Peyer's patch (tissue), 4 donors: ENCODE data around the gene HRNR.

Experiments used
- POLR2A ChIP-seq, 2 donors: fragments of 450-650 bp; IDR thresholded peaks; one replicate each; pipeline ENCODE4 v1.5.1; 2017; ENCODE audit warnings: antibody characterized with exemption in 2 of 2, mild to moderate bottlenecking in 2 of 2, moderate library complexity in 2 of 2
- TF ChIP-seq, protein P1 (sequence below), 6 experiments: fragments of 450-650 bp in 4 of 6; fragments of 200-600 bp in 2 of 6; sonication (generic) in 1 of 6; IDR thresholded peaks; one replicate each; pipeline ENCODE4 v1.5.1; 2017 to 2019; ENCODE audit warnings: antibody characterized with exemption in 6 of 6, mild to moderate bottlenecking in 3 of 6, moderate library complexity in 1 of 6

DNA sequence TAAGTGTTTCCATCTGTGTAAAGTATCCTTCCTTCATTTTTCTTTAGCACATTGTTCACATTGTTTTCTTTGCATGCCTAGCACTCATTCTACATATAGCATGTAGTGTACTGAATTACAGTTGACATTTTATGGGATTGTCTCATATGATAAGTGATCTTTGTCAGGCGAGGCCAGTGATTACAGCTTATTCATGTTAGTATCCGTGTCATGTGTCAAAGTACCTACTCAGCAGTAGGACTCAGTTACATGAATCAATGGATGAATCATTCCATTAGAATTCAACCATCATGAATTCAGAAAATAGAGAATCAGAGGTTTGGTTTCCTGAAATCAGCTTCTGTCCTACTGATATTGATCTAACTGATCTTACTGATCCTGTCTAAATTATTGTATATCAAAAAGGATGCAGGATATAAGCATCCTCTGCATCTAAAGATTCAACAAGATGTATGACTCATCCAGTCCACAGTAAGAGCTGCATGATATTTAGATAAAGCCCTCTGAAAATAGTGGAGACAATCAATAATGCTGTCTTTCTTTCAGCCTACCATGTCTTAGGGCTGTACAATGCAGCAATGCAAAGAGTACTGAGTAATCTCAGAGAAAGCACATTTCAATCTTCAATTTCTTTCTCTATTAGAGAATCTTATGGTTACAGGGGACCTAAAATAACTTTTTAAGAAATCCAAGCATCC, 20.7 kb upstream of the HRNR start:
- TF ChIP-seq, protein P1, sequence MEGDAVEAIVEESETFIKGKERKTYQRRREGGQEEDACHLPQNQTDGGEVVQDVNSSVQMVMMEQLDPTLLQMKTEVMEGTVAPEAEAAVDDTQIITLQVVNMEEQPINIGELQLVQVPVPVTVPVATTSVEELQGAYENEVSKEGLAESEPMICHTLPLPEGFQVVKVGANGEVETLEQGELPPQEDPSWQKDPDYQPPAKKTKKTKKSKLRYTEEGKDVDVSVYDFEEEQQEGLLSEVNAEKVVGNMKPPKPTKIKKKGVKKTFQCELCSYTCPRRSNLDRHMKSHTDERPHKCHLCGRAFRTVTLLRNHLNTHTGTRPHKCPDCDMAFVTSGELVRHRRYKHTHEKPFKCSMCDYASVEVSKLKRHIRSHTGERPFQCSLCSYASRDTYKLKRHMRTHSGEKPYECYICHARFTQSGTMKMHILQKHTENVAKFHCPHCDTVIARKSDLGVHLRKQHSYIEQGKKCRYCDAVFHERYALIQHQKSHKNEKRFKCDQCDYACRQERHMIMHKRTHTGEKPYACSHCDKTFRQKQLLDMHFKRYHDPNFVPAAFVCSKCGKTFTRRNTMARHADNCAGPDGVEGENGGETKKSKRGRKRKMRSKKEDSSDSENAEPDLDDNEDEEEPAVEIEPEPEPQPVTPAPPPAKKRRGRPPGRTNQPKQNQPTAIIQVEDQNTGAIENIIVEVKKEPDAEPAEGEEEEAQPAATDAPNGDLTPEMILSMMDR (IDR thresholded peaks at IDR 0.05): no peak
- TF ChIP-seq POLR2A (IDR thresholded peaks at IDR 0.05): no peak
